ENCODE measurements around the gene COL6A5.
"Not testable (repeated sequence)": the region's sequence is repeated elsewhere in the genome, so short reads cannot be mapped to it uniquely, and the experiment has no call there.

The COL6A5 gene

GRCh38 chr3:130389743-130390478 lies 44.4 kb downstream of the COL6A5 start:
- Histone ChIP-seq H3K27ac (ENCODE audit: low read length) (no peak overlapping the region), H3K9ac (ENCODE audit: low read length in 2 of 2) (no peak overlapping the region), H3K36me3 (ENCODE audit: control insufficient read depth in 2 of 2, insufficient read depth in 2 of 2, low read length in 2 of 2) (no peaks in the 10 kb centered on the region), H3K4me3 (ENCODE audit: low read length in 2 of 2) (no peak overlapping the region), H3K27me3 (ENCODE audit: control insufficient read depth in 1 of 2, insufficient read depth in 2 of 2, low read length in 2 of 2) (no peaks in the 10 kb centered on the region), H3K4me1 (ENCODE audit: control insufficient read depth, insufficient read depth, low read length) (no peaks in the 10 kb centered on the region), H3K9me3 (ENCODE audit: control insufficient read depth in 2 of 2, low read length in 2 of 2) (peaks cover 0 to 5% of the 10 kb centered on the region in 2 donors)

DNA sequence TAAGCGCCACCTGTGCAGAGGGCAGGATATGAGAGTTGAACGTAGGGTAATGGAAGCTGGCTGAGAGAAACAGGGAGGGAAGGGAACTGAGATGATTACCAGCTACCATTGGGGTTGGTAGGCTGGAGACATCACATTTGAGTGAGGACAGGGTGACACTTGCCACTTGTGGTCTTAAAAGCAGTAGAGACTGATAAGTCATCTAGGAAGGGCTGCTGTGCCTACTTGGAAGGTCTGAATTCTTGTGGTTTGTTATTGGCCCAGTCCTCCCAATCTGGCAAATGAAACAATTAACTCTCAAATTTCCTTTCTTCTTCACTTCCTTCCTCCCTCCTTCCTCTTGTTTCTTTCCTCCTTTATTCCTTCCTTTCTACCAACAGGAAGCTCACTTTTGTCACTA lies 46.8 kb downstream of the COL6A5 start:
- Histone ChIP-seq H3K4me1 (ENCODE audit: control insufficient read depth, insufficient read depth, low read length) (no peaks in the 10 kb centered on the region), H3K36me3 (ENCODE audit: control insufficient read depth in 2 of 2, insufficient read depth in 2 of 2, low read length in 2 of 2) (no peaks in the 10 kb centered on the region), H3K9me3 (ENCODE audit: control insufficient read depth in 2 of 2, low read length in 2 of 2) (peaks cover 0 to 5% of the 10 kb centered on the region in 2 donors), H3K27ac (ENCODE audit: low read length) (no peak overlapping the region), H3K4me3 (ENCODE audit: low read length in 2 of 2) (no peak overlapping the region), H3K9ac (ENCODE audit: low read length in 2 of 2) (no peak overlapping the region), H3K27me3 (ENCODE audit: control insufficient read depth in 1 of 2, insufficient read depth in 2 of 2, low read length in 2 of 2) (no peaks in the 10 kb centered on the region)

GRCh38 chr3:130393594-130393993 lies 48.1 kb downstream of the COL6A5 start:
- no peaks in the 10 kb centered on the region for H3K36me3 ChIP-seq (ENCODE audit: control insufficient read depth in 2 of 2, insufficient read depth in 2 of 2, low read length in 2 of 2)
- H3K4me3 ChIP-seq (ENCODE audit: low read length in 2 of 2) = no peak overlapping the region
- H3K27me3 ChIP-seq (ENCODE audit: control insufficient read depth in 1 of 2, insufficient read depth in 2 of 2, low read length in 2 of 2) = no peaks in the 10 kb centered on the region
- no peak overlapping the region for H3K9ac ChIP-seq (ENCODE audit: low read length in 2 of 2)
- no peak overlapping the region for H3K27ac ChIP-seq (ENCODE audit: low read length)
- H3K9me3 ChIP-seq (ENCODE audit: control insufficient read depth in 2 of 2, low read length in 2 of 2) = peaks cover 0 to 5% of the 10 kb centered on the region in 2 donors
- H3K4me1 ChIP-seq (ENCODE audit: control insufficient read depth, insufficient read depth, low read length) = no peaks in the 10 kb centered on the region

DNA sequence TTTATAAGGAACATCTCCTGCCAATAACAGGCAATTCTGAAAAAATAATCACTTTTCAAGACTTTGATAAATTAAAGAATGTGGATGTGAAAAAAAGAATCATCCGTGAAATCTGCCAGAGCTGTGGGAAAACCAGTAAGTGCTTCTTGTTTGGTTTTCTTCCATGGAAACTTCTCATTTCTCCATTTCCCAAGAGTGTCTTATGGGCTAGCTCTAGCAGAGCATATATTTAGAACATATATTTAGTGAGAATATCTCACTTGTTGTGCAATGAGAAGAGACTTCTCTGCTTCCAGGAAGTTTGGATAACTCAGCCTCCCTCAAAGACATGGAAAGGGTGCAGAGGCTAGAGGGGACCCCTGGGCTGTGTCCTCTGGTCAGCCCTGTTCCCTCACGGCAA lies 49.9 kb downstream of the COL6A5 start:
- Histone ChIP-seq H3K9ac (ENCODE audit: low read length in 2 of 2) (no peak overlapping the region), H3K27ac (ENCODE audit: low read length) (no peak overlapping the region), H3K27me3 (ENCODE audit: control insufficient read depth in 1 of 2, insufficient read depth in 2 of 2, low read length in 2 of 2) (no peaks in the 10 kb centered on the region), H3K9me3 (ENCODE audit: control insufficient read depth in 2 of 2, low read length in 2 of 2) (peaks cover 0 to 5% of the 10 kb centered on the region in 2 donors), H3K4me1 (ENCODE audit: control insufficient read depth, insufficient read depth, low read length) (no peaks in the 10 kb centered on the region), H3K4me3 (ENCODE audit: low read length in 2 of 2) (no peak overlapping the region), H3K36me3 (ENCODE audit: control insufficient read depth in 2 of 2, insufficient read depth in 2 of 2, low read length in 2 of 2) (no peaks in the 10 kb centered on the region)

- no peak overlapping the region for H3K4me3 ChIP-seq (ENCODE audit: low read length in 2 of 2)
- H3K36me3 ChIP-seq (ENCODE audit: control insufficient read depth in 2 of 2, insufficient read depth in 2 of 2, low read length in 2 of 2) = no peaks in the 10 kb centered on the region
- H3K27ac ChIP-seq (ENCODE audit: low read length) = no peak overlapping the region
- no peaks in the 10 kb centered on the region for H3K27me3 ChIP-seq (ENCODE audit: control insufficient read depth in 1 of 2, insufficient read depth in 2 of 2, low read length in 2 of 2)
- peaks cover 0 to 5% of the 10 kb centered on the region in 2 donors for H3K9me3 ChIP-seq (ENCODE audit: control insufficient read depth in 2 of 2, low read length in 2 of 2)
- H3K9ac ChIP-seq (ENCODE audit: low read length in 2 of 2) = no peak overlapping the region
- H3K4me1 ChIP-seq (ENCODE audit: control insufficient read depth, insufficient read depth, low read length) = no peaks in the 10 kb centered on the region
Measured at GRCh38 chr3:130395916-130396315, 50.4 kb downstream of the COL6A5 start.

- Histone ChIP-seq H3K27ac (ENCODE audit: low read length) (no peak overlapping the region), H3K4me1 (ENCODE audit: control insufficient read depth, insufficient read depth, low read length) (no peaks in the 10 kb centered on the region), H3K4me3 (ENCODE audit: low read length in 2 of 2) (no peak overlapping the region), H3K9me3 (ENCODE audit: control insufficient read depth in 2 of 2, low read length in 2 of 2) (peaks cover 0 to 4% of the 10 kb centered on the region in 2 donors), H3K27me3 (ENCODE audit: control insufficient read depth in 1 of 2, insufficient read depth in 2 of 2, low read length in 2 of 2) (peaks cover 0 to 2% of the 10 kb centered on the region in 2 donors), H3K36me3 (ENCODE audit: control insufficient read depth in 2 of 2, insufficient read depth in 2 of 2, low read length in 2 of 2) (no peaks in the 10 kb centered on the region), H3K9ac (ENCODE audit: low read length in 2 of 2) (no peak overlapping the region)
Measured at GRCh38 chr3:130404401-130404800, 58.9 kb downstream of the COL6A5 start.

- H3K9me3 ChIP-seq (ENCODE audit: control insufficient read depth in 2 of 2, low read length in 2 of 2) = peaks cover 0 to 4% of the 10 kb centered on the region in 2 donors
- H3K9ac ChIP-seq (ENCODE audit: low read length in 2 of 2) = no peak overlapping the region
- peaks cover 0 to 2% of the 10 kb centered on the region in 2 donors for H3K27me3 ChIP-seq (ENCODE audit: control insufficient read depth in 1 of 2, insufficient read depth in 2 of 2, low read length in 2 of 2)
- H3K4me3 ChIP-seq (ENCODE audit: low read length in 2 of 2) = no peak overlapping the region
- no peaks in the 10 kb centered on the region for H3K36me3 ChIP-seq (ENCODE audit: control insufficient read depth in 2 of 2, insufficient read depth in 2 of 2, low read length in 2 of 2)
- H3K27ac ChIP-seq (ENCODE audit: low read length) = no peak overlapping the region
- no peaks in the 10 kb centered on the region for H3K4me1 ChIP-seq (ENCODE audit: control insufficient read depth, insufficient read depth, low read length)
Measured at GRCh38 chr3:130405956-130406355, 60.5 kb downstream of the COL6A5 start.

DNA sequence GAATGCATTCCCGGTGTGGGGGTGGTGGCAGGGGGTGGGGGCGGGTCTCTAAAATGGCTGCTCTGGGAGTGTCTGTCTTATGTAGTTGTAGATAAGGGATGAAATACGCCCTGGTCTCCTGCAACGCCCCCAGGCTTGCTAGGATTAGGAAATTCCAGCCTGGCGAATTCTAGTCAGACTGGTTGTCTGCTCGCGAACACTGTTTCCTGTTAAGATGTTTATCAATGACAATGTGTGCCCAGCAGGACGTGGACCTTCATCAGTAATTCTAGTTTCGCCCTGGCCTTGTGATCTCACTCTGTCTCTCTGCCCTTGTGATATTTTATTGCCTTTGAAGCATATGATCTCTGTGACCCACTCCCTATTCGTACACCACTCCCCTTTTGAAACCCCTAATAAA lies 62.8 kb downstream of the COL6A5 start:
- H3K27me3 ChIP-seq (ENCODE audit: control insufficient read depth in 1 of 2, insufficient read depth in 2 of 2, low read length in 2 of 2); H3K4me3 ChIP-seq (ENCODE audit: low read length in 2 of 2); H3K36me3 ChIP-seq (ENCODE audit: control insufficient read depth in 2 of 2, insufficient read depth in 2 of 2, low read length in 2 of 2); H3K9me3 ChIP-seq (ENCODE audit: control insufficient read depth in 2 of 2, low read length in 2 of 2); H3K27ac ChIP-seq (ENCODE audit: low read length); H3K4me1 ChIP-seq (ENCODE audit: control insufficient read depth, insufficient read depth, low read length); H3K9ac ChIP-seq (ENCODE audit: low read length in 2 of 2): not testable (repeated sequence)

DNA sequence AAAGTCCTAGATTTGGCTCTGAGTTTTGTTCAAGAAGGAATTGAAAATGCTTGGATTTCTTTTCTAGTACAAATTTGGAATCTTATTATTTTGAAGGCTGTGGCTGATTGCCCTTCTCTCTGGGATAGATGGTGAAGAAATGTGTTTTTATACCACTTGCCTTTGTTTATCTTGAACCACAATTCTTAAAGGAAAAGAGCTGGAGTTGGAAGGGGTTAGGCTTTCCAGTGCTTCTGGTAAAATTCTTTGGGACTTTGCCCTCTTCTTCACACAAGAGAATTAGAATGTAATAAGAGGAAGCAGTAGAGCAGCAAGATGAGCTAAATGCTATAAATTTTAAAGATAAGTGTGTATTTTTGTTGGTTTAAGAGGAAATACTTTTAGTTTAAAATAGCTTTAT lies 65.8 kb downstream of the COL6A5 start:
- Histone ChIP-seq H3K9ac (ENCODE audit: low read length in 2 of 2) (no peak overlapping the region), H3K4me3 (ENCODE audit: low read length in 2 of 2) (no peak overlapping the region), H3K27me3 (ENCODE audit: control insufficient read depth in 1 of 2, insufficient read depth in 2 of 2, low read length in 2 of 2) (no peaks in the 10 kb centered on the region), H3K27ac (ENCODE audit: low read length) (no peak overlapping the region), H3K9me3 (ENCODE audit: control insufficient read depth in 2 of 2, low read length in 2 of 2) (peaks cover 0 to 4% of the 10 kb centered on the region in 2 donors), H3K36me3 (ENCODE audit: control insufficient read depth in 2 of 2, insufficient read depth in 2 of 2, low read length in 2 of 2) (no peaks in the 10 kb centered on the region), H3K4me1 (ENCODE audit: control insufficient read depth, insufficient read depth, low read length) (no peaks in the 10 kb centered on the region)

GRCh38 chr3:130412991-130413560 lies 67.6 kb downstream of the COL6A5 start:
- no peak overlapping the region for H3K4me3 ChIP-seq (ENCODE audit: low read length in 2 of 2)
- H3K9me3 ChIP-seq (ENCODE audit: control insufficient read depth in 2 of 2, low read length in 2 of 2) = no peaks in the 10 kb centered on the region
- no peaks in the 10 kb centered on the region for H3K36me3 ChIP-seq (ENCODE audit: control insufficient read depth in 2 of 2, insufficient read depth in 2 of 2, low read length in 2 of 2)
- no peak overlapping the region for H3K27ac ChIP-seq (ENCODE audit: low read length)
- H3K9ac ChIP-seq (ENCODE audit: low read length in 2 of 2) = no peak overlapping the region
- H3K4me1 ChIP-seq (ENCODE audit: control insufficient read depth, insufficient read depth, low read length) = no peaks in the 10 kb centered on the region
- H3K27me3 ChIP-seq (ENCODE audit: control insufficient read depth in 1 of 2, insufficient read depth in 2 of 2, low read length in 2 of 2) = no peaks in the 10 kb centered on the region

GRCh38 chr3:130414457-130414856 lies 69.0 kb downstream of the COL6A5 start:
- Histone ChIP-seq H3K4me3 (ENCODE audit: low read length in 2 of 2) (no peak overlapping the region), H3K9ac (ENCODE audit: low read length in 2 of 2) (no peak overlapping the region), H3K27ac (ENCODE audit: low read length) (no peak overlapping the region), H3K36me3 (ENCODE audit: control insufficient read depth in 2 of 2, insufficient read depth in 2 of 2, low read length in 2 of 2) (no peaks in the 10 kb centered on the region), H3K4me1 (ENCODE audit: control insufficient read depth, insufficient read depth, low read length) (no peaks in the 10 kb centered on the region), H3K27me3 (ENCODE audit: control insufficient read depth in 1 of 2, insufficient read depth in 2 of 2, low read length in 2 of 2) (no peaks in the 10 kb centered on the region), H3K9me3 (ENCODE audit: control insufficient read depth in 2 of 2, low read length in 2 of 2) (no peaks in the 10 kb centered on the region)

All from stomach smooth muscle (tissue), 2 donors.